Stimulated activated CD8-positive, alpha-beta memory T cell treated with anti-CD3 and anti-CD28 coated beads, Interleukin-4, amount 100 ng/mL, for 24 hours (primary cell): ENCODE measurements around the gene SOX18.

Source experiments
- DNase-seq: peaks from one replicate; pipeline ENCODE4 v3.0.0-alpha.2; 2020; ENCODE audit warnings: low read depth

SOX18 gene

GRCh38 chr20:64051561-64052325 lies 2.3 kb upstream of the SOX18 start:
- DNase-seq: no peak

- no peak for DNase-seq
Measured at GRCh38 chr20:64051033-64051452, 1.6 kb upstream of the SOX18 start.

- DNase-seq: no peak
Measured at GRCh38 chr20:64050261-64051032, 1.0 kb upstream of the SOX18 start.

- no peak for DNase-seq
Measured at GRCh38 chr20:64049878-64050260, 430 bp upstream of the SOX18 start.

GRCh38 chr20:64048402-64049044 lies 916 bp downstream of the SOX18 start:
- DNase-seq: no peak

GRCh38 chr20:64047968-64048401 lies 1.5 kb downstream of the SOX18 start:
- DNase-seq: no peak

GRCh38 chr20:64047046-64047389 lies 2.4 kb downstream of the SOX18 start:
- DNase-seq: no peak

- DNase-seq: no peak
Measured at GRCh38 chr20:64045346-64046011, 4.0 kb downstream of the SOX18 start.

- DNase-seq: no peak
Measured at GRCh38 chr20:64044484-64045247, 4.8 kb downstream of the SOX18 start.

- no peak for DNase-seq
Measured at GRCh38 chr20:64043768-64044167, 5.7 kb downstream of the SOX18 start.

- DNase-seq: no peak
Measured at GRCh38 chr20:64042054-64042781, 7.2 kb downstream of the SOX18 start.

- no peak for DNase-seq
Measured at GRCh38 chr20:64041781-64042053, 7.7 kb downstream of the SOX18 start.

GRCh38 chr20:64041040-64041780 lies 8.2 kb downstream of the SOX18 start:
- DNase-seq: no peak

GRCh38 chr20:64040231-64041039 lies 9.0 kb downstream of the SOX18 start:
- DNase-seq: no peak

- no peak for DNase-seq
Measured at GRCh38 chr20:64039293-64040160, 9.9 kb downstream of the SOX18 start.

GRCh38 chr20:64038565-64039292 lies 10.7 kb downstream of the SOX18 start:
- DNase-seq: peak; percentile 63

- DNase-seq: no peak
Measured at GRCh38 chr20:64038224-64038564, 11.2 kb downstream of the SOX18 start.
